GM12891 (cell line): ENCODE results near the gene ZNF618.

ENCODE experiments used
- POLR2A ChIP-seq: IDR thresholded peaks from 2 replicates; pipeline ENCODE4 v1.6.1; 2011; ENCODE audit warnings: low read depth, low read length, control low read depth
- POU2F2 ChIP-seq: IDR thresholded peaks from 2 replicates; pipeline ENCODE4 v1.6.1; 2011; ENCODE audit warnings: low read depth, mild to moderate bottlenecking, control low read depth, low read length, moderate library complexity
- TAF1 ChIP-seq: IDR thresholded peaks from 2 replicates; pipeline ENCODE4 v1.6.1; 2011; ENCODE audit warnings: low read depth, low read length, control low read depth

DNA sequence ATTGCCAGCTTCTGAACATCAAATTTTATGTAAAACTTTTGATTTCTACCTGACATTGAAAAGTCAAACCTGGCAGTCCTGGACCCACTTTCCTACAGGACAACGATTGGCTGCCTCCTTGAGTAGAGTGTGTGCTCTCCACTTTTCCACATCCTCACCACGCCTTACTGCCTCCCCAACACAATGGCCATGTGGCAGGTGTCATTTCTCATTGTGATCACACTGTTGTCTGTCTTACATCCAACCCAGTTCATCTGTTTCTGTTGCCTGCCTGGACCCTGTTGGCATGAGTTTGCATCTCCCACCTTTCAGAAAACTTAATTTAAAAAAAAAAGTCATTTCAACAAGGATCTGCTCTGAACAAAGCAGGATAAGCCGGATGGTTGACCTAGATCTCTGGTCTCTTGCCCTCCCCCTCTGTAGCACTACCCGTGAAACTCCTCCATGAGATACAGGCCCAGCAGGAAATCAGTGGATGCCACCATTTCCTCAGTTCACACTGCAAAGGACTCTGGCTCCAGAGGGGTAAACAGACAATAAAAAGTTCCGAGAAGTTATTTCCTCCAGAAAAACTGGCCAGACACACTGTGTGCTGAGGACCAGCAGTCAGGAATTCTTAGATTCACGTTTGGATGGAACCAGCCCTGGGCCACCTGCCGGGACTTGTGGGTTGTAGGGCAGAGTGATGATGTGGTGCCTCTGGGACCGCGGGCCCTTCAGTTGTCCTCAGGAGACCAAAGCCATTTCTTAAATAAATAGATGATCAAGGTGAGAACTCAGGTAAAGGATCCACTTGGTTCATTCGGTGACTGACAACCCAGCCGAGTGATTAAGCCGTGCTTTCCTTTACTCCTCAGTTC is 153.4 kb downstream of the ZNF618 start:
- TF ChIP-seq TAF1 (no peak), POLR2A (no peak), POU2F2 (no peak)
